Measurements from ENCODE around the gene GTF3C1. TPM values are rescaled to one million over a fixed set of nuclear protein-coding genes. Genes with fewer than 3 reads are reported as not detected.

The GTF3C1 gene
- total RNA-seq, 1 donor from 2014 or later, result 54.3 TPM

DNA sequence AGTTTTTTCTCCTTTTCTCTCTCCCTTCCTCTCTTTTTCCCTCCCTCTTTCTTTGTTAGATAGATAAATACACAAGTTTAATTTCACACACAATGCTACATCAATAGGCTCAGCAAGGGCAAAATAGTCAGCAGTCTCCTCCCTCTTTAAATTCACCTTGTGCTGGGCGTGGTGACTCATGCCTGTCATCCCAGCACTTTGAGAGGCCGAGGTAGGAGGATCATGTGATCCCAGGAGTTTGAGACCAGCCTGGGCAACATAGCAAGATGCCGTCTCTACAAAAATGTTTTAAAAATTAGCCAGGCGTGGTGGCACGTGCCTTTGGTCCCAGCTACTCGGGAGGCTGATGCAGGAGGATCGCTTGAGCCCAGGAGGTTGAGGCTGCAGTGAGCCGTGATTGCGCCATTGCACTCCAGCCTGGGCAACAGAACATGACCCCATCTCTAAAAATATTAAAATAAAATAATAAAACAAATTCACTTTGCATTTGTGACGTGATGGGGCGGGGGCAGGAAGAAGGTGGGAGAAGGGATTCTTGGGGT is 120.3 kb downstream of the GTF3C1 start:
- intact Hi-C loops (cut with micrococcal nuclease), result no loop called here
- no peaks in the 10 kb centered on the region for H3K27me3 Mint-ChIP-seq
- no peak for DNase-seq
- peak overlapping the region; percentile 82 for H3K27ac Mint-ChIP-seq
- peak overlapping the region; percentile 42 for H3K4me3 Mint-ChIP-seq
- peaks cover 62% of the 10 kb centered on the region for H3K4me1 Mint-ChIP-seq
- peaks cover 75% of the 10 kb centered on the region for H3K36me3 Mint-ChIP-seq (ENCODE audit: low read depth)
- H3K9me3 Mint-ChIP-seq, result no peaks in the 10 kb centered on the region

DNA sequence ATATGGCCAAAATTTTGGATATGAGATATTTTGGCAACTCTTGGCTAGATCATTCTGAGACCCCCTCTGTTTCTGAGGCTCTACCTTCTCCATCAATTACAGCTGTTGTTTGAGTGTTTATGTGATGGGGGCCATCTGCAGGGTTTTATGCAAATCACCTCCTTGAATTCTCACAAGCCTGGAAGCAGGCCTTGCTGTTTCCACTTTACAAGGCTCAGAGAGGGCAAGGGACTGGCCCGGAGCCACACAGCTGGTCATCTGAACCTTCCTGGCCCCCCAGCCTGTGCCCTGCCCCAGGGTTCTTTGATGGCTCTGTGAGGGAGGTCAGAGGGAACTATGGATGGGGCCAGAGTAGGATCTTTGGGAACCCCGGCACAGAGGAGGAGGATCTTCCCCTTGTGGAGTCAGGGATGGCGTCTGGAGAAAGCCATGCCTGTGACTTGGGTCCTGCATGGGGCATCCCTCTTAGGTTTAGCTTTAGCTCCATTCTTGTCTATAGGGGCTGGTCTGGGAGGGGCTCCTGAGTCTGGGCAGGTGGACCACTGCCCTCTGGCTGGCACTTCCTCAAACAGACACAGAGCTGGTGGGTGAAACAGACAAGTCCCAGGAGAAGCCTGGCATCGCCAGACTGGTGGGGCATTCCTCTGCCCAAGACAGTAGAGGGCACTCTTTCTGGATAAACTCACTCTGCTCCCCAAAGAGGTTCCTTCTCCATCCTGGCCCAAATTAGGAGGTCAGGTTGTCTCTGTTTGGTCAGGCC is 121.5 kb downstream of the GTF3C1 start:
- H3K4me3 Mint-ChIP-seq, result peak overlapping the region; percentile 19
- peaks cover 79% of the 10 kb centered on the region for H3K36me3 Mint-ChIP-seq (ENCODE audit: low read depth)
- H3K27ac Mint-ChIP-seq, result peak overlapping the region; percentile 65
- H3K9me3 Mint-ChIP-seq, result peaks cover 4% of the 10 kb centered on the region
- intact Hi-C loops (cut with micrococcal nuclease), result no loop called here
- H3K27me3 Mint-ChIP-seq, result no peaks in the 10 kb centered on the region
- peaks cover 67% of the 10 kb centered on the region for H3K4me1 Mint-ChIP-seq
- peak; percentile 55 for DNase-seq

DNA sequence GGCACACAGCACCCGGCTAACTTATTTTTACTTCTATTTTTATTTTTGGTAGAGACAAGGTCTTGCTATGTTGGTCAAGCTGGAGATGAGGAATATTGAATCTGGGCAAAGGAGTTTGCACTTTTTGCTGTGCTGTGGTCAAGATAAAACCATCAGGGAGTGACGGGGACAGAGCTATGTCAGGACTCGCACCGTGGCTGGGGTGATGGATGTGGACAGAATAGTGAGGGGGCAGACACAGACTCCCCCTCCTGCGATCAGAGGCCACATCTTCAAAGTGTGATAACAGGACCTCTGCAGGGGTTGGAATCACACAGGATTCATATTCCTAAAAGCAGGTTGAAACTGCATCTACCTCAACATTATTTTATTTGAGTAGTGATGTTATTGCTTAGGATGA is 122.2 kb downstream of the GTF3C1 start:
- Mint-ChIP-seq H3K4me1 (peaks cover 61% of the 10 kb centered on the region), H3K36me3 (ENCODE audit: low read depth) (peaks cover 79% of the 10 kb centered on the region), H3K9me3 (peaks cover 4% of the 10 kb centered on the region), H3K27ac (peak overlapping the region; percentile 80), H3K27me3 (no peaks in the 10 kb centered on the region), H3K4me3 (no peak overlapping the region)
- DNase-seq, result no peak
- intact Hi-C loops (cut with micrococcal nuclease), result loop anchor here (2.0 kb wide), 1 partner anchor 17 kb away; no protein-coding TSS in a partner anchor

GRCh38 chr16:27426423-27427408 is 123.0 kb downstream of the GTF3C1 start:
- no peaks in the 10 kb centered on the region for H3K27me3 Mint-ChIP-seq
- DNase-seq, result peak; percentile 90
- H3K4me1 Mint-ChIP-seq, result peaks cover 55% of the 10 kb centered on the region
- H3K9me3 Mint-ChIP-seq, result peaks cover 9% of the 10 kb centered on the region
- intact Hi-C loops (cut with micrococcal nuclease), result loop anchor here (1.0 to 2.0 kb wide), 3 partner anchors 9 to 18 kb away; no protein-coding TSS in a partner anchor
- H3K27ac Mint-ChIP-seq, result peak overlapping the region; percentile 80
- H3K36me3 Mint-ChIP-seq (ENCODE audit: low read depth), result peaks cover 84% of the 10 kb centered on the region
- peak overlapping the region; percentile 24 for H3K4me3 Mint-ChIP-seq

DNA sequence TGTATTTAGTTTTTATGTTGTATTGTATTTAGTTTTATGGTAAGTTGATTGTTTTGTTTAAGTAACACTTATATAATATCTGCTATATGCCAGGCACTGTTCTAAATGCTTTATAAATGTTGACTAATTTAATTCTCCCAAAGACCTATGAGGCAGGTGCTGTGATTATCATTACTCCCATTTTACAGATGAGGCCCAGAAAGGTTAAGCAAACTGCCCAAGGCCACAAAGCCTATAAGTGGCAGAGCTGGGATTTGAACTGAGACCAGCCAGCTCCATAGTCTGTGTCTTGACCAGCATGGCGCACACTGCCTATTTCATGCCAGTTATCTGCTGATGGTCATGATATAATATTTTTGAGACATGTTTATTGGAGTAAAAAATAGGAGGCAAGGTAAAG is 123.8 kb downstream of the GTF3C1 start:
- Mint-ChIP-seq H3K4me3 (peak overlapping the region; percentile 24), H3K9me3 (peaks cover 10% of the 10 kb centered on the region), H3K27me3 (no peaks in the 10 kb centered on the region), H3K27ac (peak overlapping the region; percentile 80), H3K4me1 (peaks cover 50% of the 10 kb centered on the region), H3K36me3 (ENCODE audit: low read depth) (peaks cover 84% of the 10 kb centered on the region)
- intact Hi-C loops (cut with micrococcal nuclease), result loop anchor here (1.0 to 2.0 kb wide), 3 partner anchors 9 to 19 kb away; no protein-coding TSS in a partner anchor
- DNase-seq, result peak; percentile 54

DNA sequence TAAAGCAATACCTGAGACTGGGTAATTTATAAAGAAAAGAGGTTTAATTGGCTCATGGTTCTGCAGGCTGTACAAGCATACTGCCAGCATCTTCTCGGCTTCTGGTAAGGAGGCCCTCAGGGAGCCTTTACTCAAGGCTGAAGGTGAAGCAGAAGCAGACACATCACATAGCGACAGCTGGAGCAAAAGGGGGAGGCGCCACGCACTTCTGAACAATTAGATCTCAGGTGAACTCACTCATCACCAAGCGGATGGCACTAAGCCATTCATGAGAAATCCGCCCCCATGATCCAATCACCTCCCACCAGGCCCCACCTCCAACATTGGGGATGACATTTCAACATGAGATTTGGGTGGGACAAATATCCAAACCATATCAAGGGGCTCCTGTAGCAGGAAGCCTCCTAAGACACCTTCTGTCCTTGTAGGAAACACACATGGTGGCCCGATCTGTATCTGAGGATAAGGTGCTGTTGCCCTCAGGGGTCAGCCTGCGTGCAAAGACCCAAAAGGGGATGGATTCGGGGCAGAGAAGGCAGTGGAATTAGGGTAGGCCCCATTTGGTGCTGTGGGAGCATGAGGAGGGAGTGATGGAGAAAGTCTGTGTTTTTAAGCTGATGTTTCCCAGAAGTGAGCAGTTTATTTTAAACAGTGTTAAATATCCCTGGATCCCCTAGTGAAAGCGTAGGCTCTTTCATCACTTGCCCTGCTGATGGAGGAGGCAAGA is 124.8 kb downstream of the GTF3C1 start:
- Mint-ChIP-seq H3K9me3 (peaks cover 19% of the 10 kb centered on the region), H3K27ac (peak overlapping the region; percentile 74), H3K36me3 (ENCODE audit: low read depth) (peaks cover 87% of the 10 kb centered on the region), H3K27me3 (no peaks in the 10 kb centered on the region), H3K4me3 (no peak overlapping the region), H3K4me1 (peaks cover 48% of the 10 kb centered on the region)
- intact Hi-C loops (cut with micrococcal nuclease), result no loop called here
- DNase-seq, result peak; percentile 55

DNA sequence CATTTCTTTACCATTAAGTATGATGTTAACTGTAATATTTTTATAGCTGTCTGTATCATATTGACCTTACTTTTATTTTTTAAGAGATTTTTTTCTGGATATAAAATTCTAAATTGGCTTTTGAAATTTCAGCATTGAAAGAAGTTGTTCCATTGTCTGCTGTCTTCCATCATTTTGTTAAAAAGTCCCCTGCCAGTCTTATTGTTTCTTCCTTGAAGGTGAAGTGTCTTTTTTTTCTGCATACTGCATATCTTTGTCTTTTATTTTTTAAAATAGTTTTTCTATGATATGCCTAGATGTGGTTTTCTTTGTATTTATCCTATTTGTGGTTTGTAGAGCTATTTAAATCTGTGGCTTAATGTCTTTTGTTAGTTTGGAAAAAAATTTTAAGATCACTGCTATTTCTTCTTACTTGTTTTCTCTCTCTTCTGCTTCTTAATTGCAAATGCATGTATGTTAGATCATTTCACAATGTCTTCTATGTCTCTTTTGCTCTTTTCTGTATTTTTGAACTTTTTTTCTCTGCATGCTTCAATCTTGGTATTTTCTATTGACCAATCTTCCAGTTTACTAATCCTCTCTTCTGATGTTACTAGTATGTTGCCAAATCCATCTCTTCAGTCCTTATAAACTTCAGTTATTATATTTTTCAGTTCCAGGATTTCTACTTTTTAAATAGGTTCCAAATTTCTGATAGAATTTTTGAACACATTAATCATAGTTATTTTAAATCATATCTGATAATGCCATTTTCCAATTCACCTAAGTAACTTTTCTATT is 127.6 kb downstream of the GTF3C1 start:
- DNase-seq, result no peak
- no peak overlapping the region for H3K4me3 Mint-ChIP-seq
- H3K27ac Mint-ChIP-seq, result peak overlapping the region; percentile 46
- H3K9me3 Mint-ChIP-seq, result peaks cover 19% of the 10 kb centered on the region
- H3K4me1 Mint-ChIP-seq, result peaks cover 41% of the 10 kb centered on the region
- intact Hi-C loops (cut with micrococcal nuclease), result no loop called here
- H3K27me3 Mint-ChIP-seq, result no peaks in the 10 kb centered on the region
- peaks cover 89% of the 10 kb centered on the region for H3K36me3 Mint-ChIP-seq (ENCODE audit: low read depth)

DNA sequence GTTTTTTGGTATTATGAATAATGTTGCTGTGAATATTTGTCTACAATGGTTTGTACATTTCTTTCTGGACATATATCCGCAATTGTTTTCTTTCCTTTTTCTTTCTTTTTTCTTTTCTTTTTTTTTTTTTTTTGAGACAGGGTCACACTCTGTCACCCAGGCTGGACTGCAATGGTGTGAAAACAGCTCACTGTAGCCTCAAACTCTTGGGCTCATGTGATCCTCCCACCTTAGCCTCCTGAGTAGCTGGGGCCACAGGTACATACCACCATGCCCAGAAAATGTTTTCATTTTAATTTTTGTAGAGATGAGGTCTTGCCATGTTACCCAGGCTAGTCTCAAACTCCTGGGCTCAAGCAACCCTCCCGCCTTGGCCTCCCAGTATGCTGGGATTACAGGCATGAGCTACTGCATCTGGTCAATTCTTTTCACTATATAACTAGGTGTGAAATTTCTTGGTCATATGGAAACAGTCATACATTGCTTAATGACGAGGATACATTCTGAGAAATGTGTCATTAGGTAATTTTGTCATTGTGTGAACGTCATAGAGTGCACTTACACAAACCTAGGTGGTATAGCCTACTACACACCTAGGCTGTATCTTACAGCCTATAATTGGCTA is 132.6 kb downstream of the GTF3C1 start:
- peak; percentile 53 for DNase-seq
- Mint-ChIP-seq H3K27ac (peak overlapping the region; percentile 78), H3K4me3 (no peak overlapping the region), H3K36me3 (ENCODE audit: low read depth) (peaks cover 85% of the 10 kb centered on the region), H3K4me1 (peaks cover 37% of the 10 kb centered on the region), H3K27me3 (no peaks in the 10 kb centered on the region), H3K9me3 (peaks cover 22% of the 10 kb centered on the region)
- intact Hi-C loops (cut with micrococcal nuclease), result loop anchor here (1.0 kb wide), 1 partner anchor 9 kb away; no protein-coding TSS in a partner anchor

GRCh38 chr16:27414788-27415431 is 134.8 kb downstream of the GTF3C1 start:
- Mint-ChIP-seq H3K36me3 (ENCODE audit: low read depth) (peaks cover 86% of the 10 kb centered on the region), H3K27me3 (no peaks in the 10 kb centered on the region), H3K4me3 (no peak overlapping the region), H3K27ac (peak overlapping the region; percentile 22), H3K4me1 (peaks cover 42% of the 10 kb centered on the region), H3K9me3 (peaks cover 18% of the 10 kb centered on the region)
- DNase-seq, result no peak
- intact Hi-C loops (cut with micrococcal nuclease), result no loop called here

- Mint-ChIP-seq H3K4me1 (peaks cover 48% of the 10 kb centered on the region), H3K4me3 (no peak overlapping the region), H3K36me3 (ENCODE audit: low read depth) (peaks cover 84% of the 10 kb centered on the region), H3K27me3 (no peaks in the 10 kb centered on the region), H3K27ac (no peak overlapping the region), H3K9me3 (peaks cover 18% of the 10 kb centered on the region)
- no peak for DNase-seq
- intact Hi-C loops (cut with micrococcal nuclease), result no loop called here
Observed at GRCh38 chr16:27413956-27414355, 135.8 kb downstream of the GTF3C1 start.

GRCh38 chr16:27410761-27411160 is 139.0 kb downstream of the GTF3C1 start:
- Mint-ChIP-seq H3K4me3 (peak overlapping the region; percentile 65), H3K9me3 (peaks cover 12% of the 10 kb centered on the region), H3K27ac (peak overlapping the region; percentile 71), H3K4me1 (peaks cover 68% of the 10 kb centered on the region), H3K27me3 (no peaks in the 10 kb centered on the region), H3K36me3 (ENCODE audit: low read depth) (peaks cover 88% of the 10 kb centered on the region)
- DNase-seq, result no peak
- intact Hi-C loops (cut with micrococcal nuclease), result no loop called here
